Naive thymus-derived CD8-positive, alpha-beta T cell (primary cell): ENCODE measurements around the gene VAMP4. TPM values are rescaled to one million over a fixed set of nuclear protein-coding genes. Genes with fewer than 3 reads are reported as not detected.
"Not testable (repeated sequence)": the region's sequence is repeated elsewhere in the genome, so short reads cannot be mapped to it uniquely, and the experiment has no call there.

Experiments used
- ATAC-seq, 2 donors: fragments of 150-1000 bp; cut with Tn5 transposase in 1 of 2; sonication (Bioruptor Pico), chemical (Tn5 transposase) in 1 of 2; 1 replicate in 1 of 2; 2 replicates in 1 of 2; pipeline ENCODE4 v1.10.0; 2021; ENCODE audit warnings: mild to moderate bottlenecking in 2 of 2, moderate library complexity in 2 of 2
- POLR2A ChIA-PET: fragments of 350-600 bp; sonication (Branson Sonifier 250); formaldehyde crosslinking; loops from one replicate; lab custom pipeline; 2021; ENCODE audit warnings: antibody characterized with exemption; lab: Charles Lee
- DNase-seq, 10 donors: peaks; one replicate each; pipeline versions ENCODE4 v3.0.0 to v3.0.0-alpha.2; 2020 to 2022
- H3K27ac Mint-ChIP-seq, 10 donors: one replicate each; pipeline ENCODE4 v1.8.0; 2020 to 2022; ENCODE audit warnings: mild to moderate bottlenecking in 10 of 10, mixed read lengths in 10 of 10, moderate library complexity in 4 of 10, inconsistent platforms in 1 of 10
- H3K27me3 Mint-ChIP-seq, 5 donors: one replicate each; pipeline ENCODE4 v1.8.0; 2021 to 2022; ENCODE audit warnings: mixed read lengths in 5 of 5
- H3K36me3 Mint-ChIP-seq, 3 donors: one replicate each; pipeline ENCODE4 v1.8.0; 2020 to 2022; ENCODE audit warnings: mixed read lengths in 3 of 3, mild to moderate bottlenecking in 2 of 3, inconsistent platforms in 1 of 3
- H3K4me1 Mint-ChIP-seq, 4 donors: one replicate each; pipeline ENCODE4 v1.8.0; 2021 to 2022; ENCODE audit warnings: mixed read lengths in 4 of 4
- H3K4me3 Mint-ChIP-seq, 10 donors: one replicate each; pipeline ENCODE4 v1.8.0; 2020 to 2022; ENCODE audit warnings: mild to moderate bottlenecking in 10 of 10, mixed read lengths in 10 of 10, moderate library complexity in 6 of 10, inconsistent platforms in 1 of 10
- H3K9me3 Mint-ChIP-seq, 9 donors: one replicate each; pipeline ENCODE4 v1.8.0; 2020 to 2022; ENCODE audit warnings: mixed read lengths in 9 of 9, mild to moderate bottlenecking in 3 of 9, inconsistent platforms in 1 of 9, moderate library complexity in 1 of 9
- polyA plus RNA-seq, 3 donors: library from polyadenylated mRNA; unstranded; fragments of 300-500 nt; fragmentation: Illumina TruSeq; gene quantifications; one replicate each; pipeline ENCODE4 v1.2.3, GENCODE V29; 2021
- total RNA-seq, 8 experiments: library from RNA in 2 of 8; stranded (reverse) in 2 of 8; gene quantifications; one replicate each; pipeline ENCODE4 v1.2.3 and lab custom pipeline; 2021 to 2026

The VAMP4 gene
- total and polyA plus RNA-seq, 5 experiments from 2014 or later, result 18.3 to 28.0 (median 19.9) TPM

DNA sequence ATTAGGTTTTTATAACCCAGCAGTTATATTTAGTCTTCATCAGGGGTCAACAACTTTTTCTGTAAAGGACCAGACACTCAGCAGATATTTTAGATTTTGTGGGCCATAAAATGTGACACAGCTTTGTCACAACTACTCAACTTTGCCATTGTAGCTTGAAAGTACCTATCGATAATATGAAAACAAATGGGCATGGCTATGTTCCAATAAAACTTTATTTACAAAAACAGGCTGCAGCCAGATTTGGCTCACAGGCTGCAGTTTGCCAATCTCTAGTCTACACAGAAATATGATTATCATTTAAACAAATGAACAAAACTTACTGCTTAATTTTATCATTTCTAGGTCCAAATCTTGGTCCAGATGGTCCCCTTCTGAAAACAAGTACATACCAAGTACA, 23.0 kb downstream of the VAMP4 start:
- Mint-ChIP-seq H3K36me3 (peaks cover 11 to 40% (median 32%) of the 10 kb centered on the region in 3 donors), H3K9me3 (peaks cover 0 to 21% (median 10%) of the 10 kb centered on the region in 9 donors), H3K27ac (no peak overlapping the region), H3K4me1 (peaks cover 1 to 23% (median 17%) of the 10 kb centered on the region in 4 donors), H3K4me3 (no peak overlapping the region), H3K27me3 (no peaks in the 10 kb centered on the region)
- ATAC-seq (no peak), DNase-seq (no peak)
- POLR2A ChIA-PET, result no interaction called here

DNA sequence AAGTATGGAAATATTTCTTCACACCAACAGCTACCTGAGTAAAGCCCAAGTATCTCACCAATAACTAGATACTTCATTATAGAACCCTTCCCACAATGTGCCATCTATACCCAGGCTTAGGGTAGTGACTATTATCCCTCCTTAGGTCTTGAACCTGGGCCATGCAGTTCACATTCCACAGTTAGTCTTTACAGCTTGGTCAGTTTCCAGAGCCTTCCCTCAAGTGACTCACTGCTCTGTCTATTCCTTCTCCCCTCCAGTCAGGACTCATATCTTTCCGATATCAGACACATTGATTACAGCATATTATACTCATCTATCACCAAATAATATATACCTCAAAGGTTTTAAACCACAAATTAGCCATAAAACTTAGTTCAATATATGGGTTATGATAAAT, 23.6 kb downstream of the VAMP4 start:
- DNase-seq (no peak), ATAC-seq (no peak)
- H3K9me3 Mint-ChIP-seq, result peaks cover 0 to 14% (median 6%) of the 10 kb centered on the region in 9 donors
- H3K4me3 Mint-ChIP-seq, result no peak overlapping the region
- POLR2A ChIA-PET, result no interaction called here
- H3K27ac Mint-ChIP-seq, result peak overlapping the region in 1 of 10 donors; percentile 39
- peaks cover 7 to 38% (median 25%) of the 10 kb centered on the region in 3 donors for H3K36me3 Mint-ChIP-seq
- no peaks in the 10 kb centered on the region for H3K27me3 Mint-ChIP-seq
- H3K4me1 Mint-ChIP-seq, result peaks cover 1 to 23% (median 17%) of the 10 kb centered on the region in 4 donors

DNA sequence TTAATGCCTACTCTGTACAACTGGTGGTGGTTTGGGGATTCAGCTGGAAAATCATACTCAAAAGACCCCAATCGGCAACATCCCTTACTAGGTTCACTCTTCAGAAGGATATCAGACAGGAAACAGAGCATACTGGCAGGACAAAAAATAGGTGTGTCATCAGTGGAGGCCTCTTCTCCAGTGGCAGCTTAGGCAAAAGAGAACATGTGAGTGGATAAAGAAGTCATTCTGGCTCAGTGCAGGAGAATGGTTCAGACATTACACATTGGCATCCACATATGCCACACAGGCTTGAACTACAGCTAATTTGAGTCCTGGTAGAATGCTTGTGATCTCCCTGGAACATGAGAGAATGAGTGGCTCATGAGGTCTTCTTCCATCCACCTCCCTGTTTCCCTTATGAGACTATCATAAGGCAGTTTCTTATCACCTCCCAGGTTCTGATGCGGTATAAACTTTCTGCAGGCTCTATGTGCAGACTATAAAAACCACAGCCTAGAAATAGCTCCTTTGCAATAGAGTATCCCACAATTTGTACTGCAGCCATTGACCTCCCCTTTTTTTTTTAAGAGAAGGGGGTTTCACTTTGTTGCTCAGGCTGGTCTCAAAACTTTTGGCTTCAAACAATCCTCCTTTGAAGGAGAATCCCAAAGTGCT, 24.7 kb downstream of the VAMP4 start:
- Mint-ChIP-seq H3K4me3 (no peak overlapping the region), H3K27ac (no peak overlapping the region), H3K27me3 (no peaks in the 10 kb centered on the region), H3K9me3 (peaks cover 0 to 4% (median 0%) of the 10 kb centered on the region in 9 donors), H3K36me3 (peaks cover 0 to 35% (median 15%) of the 10 kb centered on the region in 3 donors), H3K4me1 (peaks cover 1 to 23% (median 17%) of the 10 kb centered on the region in 4 donors)
- ATAC-seq, result no peak
- POLR2A ChIA-PET, result no interaction called here
- DNase-seq, result no peak

DNA sequence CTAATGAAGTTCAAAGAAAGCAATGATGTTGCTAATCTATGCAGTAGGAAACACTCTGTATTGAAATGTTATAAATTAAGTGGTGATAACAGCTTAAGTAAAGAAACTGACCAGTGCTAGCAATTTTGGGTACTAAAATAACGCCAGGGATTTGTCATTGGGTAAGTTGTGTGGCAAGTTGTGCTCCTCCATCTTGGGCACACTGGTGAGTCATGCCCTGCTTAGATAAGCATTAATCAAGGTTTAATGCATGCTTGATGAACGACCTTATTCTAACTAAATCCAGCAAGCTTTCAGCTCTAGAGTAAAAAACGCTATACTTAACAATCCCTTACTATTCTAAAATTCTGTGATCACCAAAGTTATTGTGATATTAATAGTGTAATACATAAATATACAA, 25.2 kb downstream of the VAMP4 start:
- Mint-ChIP-seq H3K36me3 (peaks cover 0 to 35% (median 13%) of the 10 kb centered on the region in 3 donors), H3K9me3 (peaks cover 0 to 3% (median 0%) of the 10 kb centered on the region in 9 donors), H3K27me3 (no peaks in the 10 kb centered on the region), H3K4me1 (peaks cover 1 to 23% (median 17%) of the 10 kb centered on the region in 4 donors), H3K4me3 (no peak overlapping the region), H3K27ac (no peak overlapping the region)
- ATAC-seq (no peak), DNase-seq (no peak)
- POLR2A ChIA-PET, result no interaction called here

DNA sequence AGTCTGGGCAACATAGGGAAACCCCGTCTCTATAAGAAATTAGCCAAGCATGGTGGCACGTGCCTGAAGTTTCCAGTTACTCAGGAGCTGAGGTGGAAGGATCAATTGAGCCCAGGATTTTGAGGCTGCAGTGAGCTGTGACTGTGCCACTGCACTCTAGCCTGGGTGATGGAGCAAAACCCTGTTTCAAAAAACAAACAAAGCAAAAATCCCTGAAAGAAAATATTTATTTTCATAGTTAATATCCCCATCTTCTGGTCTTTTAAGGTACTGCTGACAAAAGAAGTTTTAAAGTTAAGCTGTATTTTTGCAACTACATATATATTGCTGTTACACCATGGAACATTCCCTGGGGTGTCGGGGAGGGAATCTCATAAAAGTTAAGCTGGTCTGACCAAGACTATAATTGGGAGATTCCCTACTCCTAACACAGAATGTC, 26.0 kb downstream of the VAMP4 start:
- H3K4me3 Mint-ChIP-seq, result no peak overlapping the region
- ATAC-seq (no peak), DNase-seq (no peak)
- peaks cover 1 to 17% (median 10%) of the 10 kb centered on the region in 4 donors for H3K4me1 Mint-ChIP-seq
- H3K36me3 Mint-ChIP-seq, result peaks cover 0 to 35% (median 13%) of the 10 kb centered on the region in 3 donors
- no peaks in the 10 kb centered on the region for H3K9me3 Mint-ChIP-seq
- no peaks in the 10 kb centered on the region for H3K27me3 Mint-ChIP-seq
- POLR2A ChIA-PET, result no interaction called here
- H3K27ac Mint-ChIP-seq, result peak overlapping the region in 1 of 10 donors; percentile 20

DNA sequence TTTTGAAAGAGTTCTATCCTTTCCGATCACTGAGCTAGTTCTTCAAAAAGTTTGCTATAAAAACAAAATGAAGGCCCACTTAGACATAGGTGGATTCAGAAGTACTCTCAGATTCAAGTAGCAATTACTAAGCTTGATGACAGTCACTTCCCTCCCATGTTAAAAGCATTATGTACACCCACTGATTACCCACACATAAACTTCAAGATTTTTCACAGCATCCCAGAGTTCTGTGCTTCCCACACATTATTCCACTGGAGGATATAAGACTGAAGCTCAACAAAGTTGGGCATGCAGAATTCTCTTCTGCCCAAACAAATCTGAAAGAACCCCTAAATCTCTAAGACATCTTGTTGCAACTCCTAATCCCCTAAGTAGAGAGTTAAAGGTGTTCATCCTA, 29.5 kb downstream of the VAMP4 start:
- H3K27me3 Mint-ChIP-seq, result no peaks in the 10 kb centered on the region
- H3K4me3 Mint-ChIP-seq, result no peak overlapping the region
- H3K9me3 Mint-ChIP-seq, result no peaks in the 10 kb centered on the region
- POLR2A ChIA-PET, result no interaction called here
- DNase-seq, result no peak
- peaks cover 0 to 58% (median 20%) of the 10 kb centered on the region in 3 donors for H3K36me3 Mint-ChIP-seq
- H3K27ac Mint-ChIP-seq, result peak overlapping the region in 1 of 10 donors; percentile 3
- ATAC-seq, result no peak
- H3K4me1 Mint-ChIP-seq, result no peaks in the 10 kb centered on the region

DNA sequence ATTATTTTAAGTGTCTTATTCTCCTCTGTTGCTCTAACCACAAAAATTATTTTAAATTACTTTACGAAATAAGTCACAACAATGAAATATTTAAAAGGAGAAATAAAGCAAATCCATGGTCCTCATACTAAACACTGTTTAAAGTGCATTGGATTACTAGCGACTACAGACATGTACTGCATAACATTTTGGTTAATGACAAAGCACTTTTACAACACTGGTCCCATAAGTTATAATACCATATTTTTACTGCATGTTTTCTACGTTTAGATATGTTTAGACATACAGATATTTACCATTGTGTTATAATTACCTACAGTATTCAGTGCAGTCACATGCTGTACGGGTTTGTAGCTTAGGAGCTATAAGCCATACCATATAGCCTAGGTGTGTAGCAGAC, 30.2 kb downstream of the VAMP4 start:
- H3K36me3 Mint-ChIP-seq, result peaks cover 0 to 60% (median 25%) of the 10 kb centered on the region in 3 donors

DNA sequence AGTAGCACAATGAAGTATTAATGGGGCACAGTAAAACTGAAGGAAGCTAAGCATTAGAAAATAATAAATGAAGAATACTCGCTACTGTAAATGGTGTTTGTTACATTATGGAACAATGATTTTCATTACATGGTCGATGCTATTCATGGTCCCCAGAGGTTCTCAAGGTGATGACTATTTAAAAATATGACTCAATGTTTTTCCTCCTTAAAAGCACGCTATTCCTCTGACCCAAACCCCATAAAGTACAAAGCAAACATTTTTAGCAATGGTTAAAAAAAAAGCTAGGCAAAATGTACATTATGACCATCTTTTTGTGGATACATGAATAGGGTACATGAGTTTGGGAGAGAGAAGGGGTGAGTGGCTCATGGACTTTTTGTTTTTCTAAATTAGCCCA, 34.3 kb downstream of the VAMP4 start:
- DNase-seq, result no peak
- Mint-ChIP-seq H3K4me3 (no peak overlapping the region), H3K9me3 (no peaks in the 10 kb centered on the region), H3K36me3 (peaks cover 0 to 73% (median 33%) of the 10 kb centered on the region in 3 donors), H3K27me3 (no peaks in the 10 kb centered on the region), H3K4me1 (no peaks in the 10 kb centered on the region), H3K27ac (no peak overlapping the region)
- POLR2A ChIA-PET, result no interaction called here
- ATAC-seq, result no peak

More for the DNA sequence above, 30.2 kb downstream of the VAMP4 start:
- no peak for DNase-seq
- POLR2A ChIA-PET, result no interaction called here
- Mint-ChIP-seq H3K4me3 (no peak overlapping the region), H3K27me3 (no peaks in the 10 kb centered on the region), H3K27ac (no peak overlapping the region), H3K4me1 (no peaks in the 10 kb centered on the region), H3K9me3 (no peaks in the 10 kb centered on the region)
- no peak for ATAC-seq

DNA sequence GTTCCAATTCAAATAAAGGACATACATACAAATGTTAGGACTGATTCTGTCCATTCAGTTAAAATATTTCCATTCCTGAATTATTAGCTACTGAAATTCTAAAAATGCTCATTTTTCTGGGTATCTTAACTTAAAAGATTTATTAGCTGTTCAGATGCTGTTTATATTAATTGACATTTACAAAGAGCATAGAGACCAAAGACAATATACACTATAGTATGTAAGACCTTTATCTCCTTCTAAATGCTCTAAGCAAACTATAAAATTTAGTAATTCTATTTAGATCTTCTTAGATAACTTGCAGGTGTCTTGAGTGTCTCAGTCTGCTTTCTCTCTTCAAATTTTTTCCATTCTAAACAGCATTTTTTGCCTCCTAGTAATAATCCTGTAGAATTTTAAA, 39.3 kb downstream of the VAMP4 start:
- no peak for ATAC-seq

DNA sequence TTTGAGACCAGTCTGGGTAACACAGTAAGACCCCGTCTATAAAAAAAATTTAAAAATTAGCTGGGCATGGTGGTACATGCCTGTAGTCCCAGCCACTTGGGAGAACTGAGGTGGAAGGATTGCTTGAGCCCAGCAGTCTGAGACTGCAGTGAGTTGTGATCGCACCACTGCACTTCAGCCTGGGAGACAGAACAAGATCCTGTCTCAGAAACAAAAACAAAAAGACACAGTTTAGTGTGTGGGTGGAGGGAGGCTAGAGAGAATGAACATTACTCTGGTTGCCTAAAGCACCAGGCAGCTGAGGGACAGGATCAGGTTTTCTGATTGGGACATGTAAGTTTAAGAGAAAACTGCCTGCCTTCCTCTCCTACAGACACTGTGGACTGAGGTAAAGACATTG, 42.3 kb downstream of the VAMP4 start:
- Mint-ChIP-seq H3K27me3 (no peaks in the 10 kb centered on the region), H3K4me1 (peaks cover 0 to 2% (median 0%) of the 10 kb centered on the region in 4 donors), H3K36me3 (peaks cover 25 to 57% (median 53%) of the 10 kb centered on the region in 3 donors), H3K27ac (no peak overlapping the region), H3K4me3 (no peak overlapping the region), H3K9me3 (peaks cover 5 to 26% (median 12%) of the 10 kb centered on the region in 9 donors)
- DNase-seq, result no peak
- POLR2A ChIA-PET, result no interaction called here
- no peak for ATAC-seq

More for the DNA sequence above, 39.3 kb downstream of the VAMP4 start:
- H3K4me3 Mint-ChIP-seq, result no peak overlapping the region
- H3K27ac Mint-ChIP-seq, result no peak overlapping the region
- no peaks in the 10 kb centered on the region for H3K4me1 Mint-ChIP-seq
- H3K27me3 Mint-ChIP-seq, result no peaks in the 10 kb centered on the region
- peaks cover 0 to 3% (median 0%) of the 10 kb centered on the region in 9 donors for H3K9me3 Mint-ChIP-seq
- H3K36me3 Mint-ChIP-seq, result peaks cover 6 to 70% (median 52%) of the 10 kb centered on the region in 3 donors
- DNase-seq, result no peak
- POLR2A ChIA-PET, result no interaction called here

DNA sequence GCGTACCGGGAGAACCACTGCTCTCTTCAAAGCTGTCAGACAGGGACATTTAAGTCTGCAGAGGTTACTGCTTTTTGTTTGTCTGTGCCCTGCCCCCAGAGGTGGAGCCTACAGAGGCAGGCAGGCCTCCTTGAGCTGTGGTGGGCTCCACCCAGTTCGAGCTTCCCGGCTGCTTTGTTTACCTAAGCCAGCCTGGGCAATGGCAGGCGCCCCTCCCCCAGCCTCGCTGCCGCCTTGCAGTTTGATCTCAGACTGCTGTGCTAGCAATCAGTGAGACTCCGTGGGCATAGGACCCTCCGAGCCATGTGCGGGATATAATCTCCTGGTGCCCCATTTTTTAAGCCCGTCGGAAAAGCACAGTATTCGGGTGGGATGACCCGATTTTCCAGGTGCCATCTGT, 46.1 kb downstream of the VAMP4 start:
- H3K4me3 Mint-ChIP-seq, ATAC-seq, H3K4me1 Mint-ChIP-seq, H3K27me3 Mint-ChIP-seq, H3K27ac Mint-ChIP-seq, POLR2A ChIA-PET, DNase-seq: not testable (repeated sequence)
- H3K9me3 Mint-ChIP-seq, result peaks cover 12 to 39% (median 17%) of the 10 kb centered on the region in 9 donors
- H3K36me3 Mint-ChIP-seq, result peaks cover 20 to 38% (median 25%) of the 10 kb centered on the region in 3 donors

DNA sequence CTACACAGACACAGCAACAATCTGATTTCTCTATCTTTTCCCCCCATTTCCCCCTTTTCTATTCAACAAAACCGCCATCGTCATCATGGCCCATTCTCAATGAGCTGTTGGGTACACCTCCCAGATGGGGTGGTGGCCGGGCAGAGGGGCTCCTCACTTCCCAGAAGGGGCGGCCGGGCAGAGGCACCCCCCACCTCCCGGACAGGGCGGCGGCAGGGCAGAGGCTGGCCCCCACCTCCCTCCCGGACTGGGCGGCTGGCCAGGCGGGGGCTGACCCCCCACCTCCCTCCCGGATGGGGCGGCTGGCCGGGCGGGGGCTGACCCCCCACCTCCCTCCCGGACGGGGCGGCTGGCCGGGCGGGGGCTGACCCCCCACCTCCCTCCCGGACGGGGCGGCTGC, 48.3 kb downstream of the VAMP4 start:
- H3K4me1 Mint-ChIP-seq, H3K27me3 Mint-ChIP-seq, H3K4me3 Mint-ChIP-seq, DNase-seq, ATAC-seq, H3K27ac Mint-ChIP-seq, POLR2A ChIA-PET: not testable (repeated sequence)
- H3K36me3 Mint-ChIP-seq, result peaks cover 9 to 24% (median 22%) of the 10 kb centered on the region in 3 donors
- peaks cover 12 to 42% (median 19%) of the 10 kb centered on the region in 9 donors for H3K9me3 Mint-ChIP-seq

DNA sequence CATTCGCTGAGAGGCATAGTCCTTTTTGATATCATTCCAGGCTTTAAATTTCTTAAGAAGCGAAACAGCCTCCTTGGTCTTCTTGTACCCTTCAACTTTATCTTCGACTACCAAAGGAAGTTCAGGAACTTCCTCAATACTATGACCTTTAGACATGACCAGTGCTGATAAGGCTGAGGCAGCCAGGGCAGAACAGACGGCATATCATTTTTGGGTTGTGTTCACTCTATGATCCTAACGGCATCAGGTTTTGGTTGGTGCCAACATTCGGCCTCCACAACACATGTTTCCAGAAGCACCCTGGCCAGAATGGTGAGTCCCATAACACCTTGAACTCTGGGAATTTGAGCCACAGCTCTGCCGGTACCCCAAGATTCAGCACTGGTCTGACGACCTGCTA, 58.0 kb downstream of the VAMP4 start:
- ATAC-seq, result no peak
- Mint-ChIP-seq H3K27ac (no peak overlapping the region), H3K4me3 (no peak overlapping the region), H3K36me3 (peaks cover 0 to 23% (median 2%) of the 10 kb centered on the region in 3 donors), H3K9me3 (peaks cover 0 to 40% (median 14%) of the 10 kb centered on the region in 9 donors), H3K4me1 (peaks cover 0 to 3% (median 0%) of the 10 kb centered on the region in 4 donors), H3K27me3 (peaks cover 1 to 10% (median 4%) of the 10 kb centered on the region in 5 donors)
- POLR2A ChIA-PET, result no interaction called here
- no peak for DNase-seq
